Testis (tissue), 2 donors: ENCODE measurements around the gene SNORC.

ENCODE experiments used
- POLR2A ChIP-seq: fragments of 450-650 bp; IDR thresholded peaks from one replicate; pipeline ENCODE4 v1.6.1; 2017; ENCODE audit warnings: antibody characterized with exemption, mild to moderate bottlenecking, moderate library complexity
- TF ChIP-seq, protein P1 (sequence below), 3 experiments: fragments of 450-650 bp in 2 of 3; fragments of 200-600 bp in 1 of 3; sonication (generic) in 1 of 3; IDR thresholded peaks; one replicate each; pipeline ENCODE4 v1.5.1; 2016 to 2019; ENCODE audit warnings: antibody characterized with exemption in 3 of 3, mild to moderate bottlenecking in 2 of 3, moderate library complexity in 1 of 3

- TF ChIP-seq, protein P1, sequence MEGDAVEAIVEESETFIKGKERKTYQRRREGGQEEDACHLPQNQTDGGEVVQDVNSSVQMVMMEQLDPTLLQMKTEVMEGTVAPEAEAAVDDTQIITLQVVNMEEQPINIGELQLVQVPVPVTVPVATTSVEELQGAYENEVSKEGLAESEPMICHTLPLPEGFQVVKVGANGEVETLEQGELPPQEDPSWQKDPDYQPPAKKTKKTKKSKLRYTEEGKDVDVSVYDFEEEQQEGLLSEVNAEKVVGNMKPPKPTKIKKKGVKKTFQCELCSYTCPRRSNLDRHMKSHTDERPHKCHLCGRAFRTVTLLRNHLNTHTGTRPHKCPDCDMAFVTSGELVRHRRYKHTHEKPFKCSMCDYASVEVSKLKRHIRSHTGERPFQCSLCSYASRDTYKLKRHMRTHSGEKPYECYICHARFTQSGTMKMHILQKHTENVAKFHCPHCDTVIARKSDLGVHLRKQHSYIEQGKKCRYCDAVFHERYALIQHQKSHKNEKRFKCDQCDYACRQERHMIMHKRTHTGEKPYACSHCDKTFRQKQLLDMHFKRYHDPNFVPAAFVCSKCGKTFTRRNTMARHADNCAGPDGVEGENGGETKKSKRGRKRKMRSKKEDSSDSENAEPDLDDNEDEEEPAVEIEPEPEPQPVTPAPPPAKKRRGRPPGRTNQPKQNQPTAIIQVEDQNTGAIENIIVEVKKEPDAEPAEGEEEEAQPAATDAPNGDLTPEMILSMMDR (IDR thresholded peaks at IDR 0.05), result no peak
- TF ChIP-seq POLR2A, result no peak
Observed at GRCh38 chr2:232920055-232920454, 50.0 kb downstream of the SNORC start.
